ENCODE results near the gene RNF217. TPM values are rescaled to one million over a fixed set of nuclear protein-coding genes. Genes with fewer than 3 reads are reported as not detected.

The RNF217 gene
- total RNA-seq, 1 experiment from 2014 or later: 12.2 TPM

- ChIA-PET CTCF (no interaction called here), POLR2A (interaction anchor here (0.6 to 0.7 kb wide), 2 partner anchors 27 to 118 kb away, joined by 3 to 4 read pairs; no protein-coding TSS in a partner anchor)
- Mint-ChIP-seq H3K27me3 (ENCODE audit: low read depth) (no peaks in the 10 kb centered on the region), H3K4me1 (peaks cover 17% of the 10 kb centered on the region), H3K4me3 (no peak overlapping the region), H3K27ac (no peak overlapping the region), H3K9me3 (no peaks in the 10 kb centered on the region), H3K36me3 (no peaks in the 10 kb centered on the region)
- DNase-seq (ENCODE audit: low spot score) (no peak), ATAC-seq (no peak)
- no peak for TF ChIP-seq IRF2 (CRISPR knock-in tag; IDR thresholded peaks at IDR 0.05; ENCODE audit: borderline replicate concordance, low read depth)
- no peak for TF ChIP-seq SMAD3 (CRISPR knock-in tag; IDR thresholded peaks at IDR 0.05; ENCODE audit: borderline replicate concordance)
- no peak for TF ChIP-seq EMX1 (CRISPR knock-in tag; IDR thresholded peaks at IDR 0.05)
- TF ChIP-seq ZNF423 (CRISPR knock-in tag; IDR thresholded peaks at IDR 0.05): no peak
- TF ChIP-seq CTCF (IDR thresholded peaks at IDR 0.05): no peak
- no peak for TF ChIP-seq ZBTB43 (CRISPR knock-in tag; IDR thresholded peaks at IDR 0.05)
Measured at GRCh38 chr6:125048274-125048673, 86.0 kb downstream of the RNF217 start.

- CTCF ChIA-PET: no interaction called here
- POLR2A ChIA-PET: no interaction called here
- no peaks in the 10 kb centered on the region for H3K9me3 Mint-ChIP-seq
- H3K27ac Mint-ChIP-seq: no peak overlapping the region
- H3K4me3 Mint-ChIP-seq: no peak overlapping the region
- ATAC-seq (no peak), DNase-seq (ENCODE audit: low spot score) (no peak)
- H3K36me3 Mint-ChIP-seq: no peaks in the 10 kb centered on the region
- no peaks in the 10 kb centered on the region for H3K27me3 Mint-ChIP-seq (ENCODE audit: low read depth)
- H3K4me1 Mint-ChIP-seq: peaks cover 9% of the 10 kb centered on the region
- TF ChIP-seq SMAD4 (CRISPR knock-in tag; IDR thresholded peaks at IDR 0.05) (no peak), ZNF263 (CRISPR knock-in tag; IDR thresholded peaks at IDR 0.05; ENCODE audit: low read depth) (no peak), ZNF121 (CRISPR knock-in tag; IDR thresholded peaks at IDR 0.05) (no peak), MYBL2 (CRISPR knock-in tag; IDR thresholded peaks at IDR 0.05) (no peak), E2F4 (CRISPR knock-in tag; IDR thresholded peaks at IDR 0.05; ENCODE audit: borderline replicate concordance, low read depth) (no peak), ZNF281 (CRISPR knock-in tag; IDR thresholded peaks at IDR 0.05) (no peak), GTF2I (CRISPR knock-in tag; conservative IDR thresholded peaks at IDR 0.05) (no peak), NR2C2 (CRISPR knock-in tag; IDR thresholded peaks at IDR 0.05) (no peak), ATF2 (CRISPR knock-in tag; IDR thresholded peaks at IDR 0.05; ENCODE audit: borderline replicate concordance, low read depth) (no peak), STAT6 (CRISPR knock-in tag; conservative IDR thresholded peaks at IDR 0.05; ENCODE audit: low read depth) (no peak)
Measured at GRCh38 chr6:125050663-125051318, 88.6 kb downstream of the RNF217 start.

All from WTC11 (cell line).